NCI-H345 (cell line): Measurements from ENCODE around the gene MDM1.

Experiments used
- DNase-seq: peaks from one replicate; lab custom pipeline; 2025; lab: John Stamatoyannopoulos, UW

Gene MDM1

GRCh38 chr12:68272732-68273131 is 59.4 kb downstream of the MDM1 start:
- no peak for DNase-seq

DNA sequence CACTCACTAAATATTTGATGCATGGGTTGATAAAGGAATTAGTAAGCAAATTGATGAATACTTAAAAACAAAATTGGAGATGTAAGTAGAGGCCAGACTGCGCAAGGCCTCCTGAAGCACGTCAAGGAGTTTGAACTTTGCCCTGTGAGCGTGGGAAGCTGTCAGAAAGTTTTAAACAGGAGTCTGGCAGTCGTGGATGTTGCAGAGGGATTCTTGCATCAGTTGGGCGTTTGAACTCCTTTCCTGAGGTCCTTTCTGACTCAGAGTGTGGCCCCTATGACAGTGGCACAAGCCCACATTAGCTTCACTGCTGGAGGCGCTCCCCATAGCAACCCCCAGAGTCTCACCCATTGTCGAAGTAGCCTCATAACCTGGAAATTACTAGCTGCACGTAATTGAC is 60.8 kb downstream of the MDM1 start:
- no peak for DNase-seq

- no peak for DNase-seq
Observed at GRCh38 chr12:68270358-68270757, 61.8 kb downstream of the MDM1 start.

GRCh38 chr12:68269779-68270178 is 62.4 kb downstream of the MDM1 start:
- no peak for DNase-seq

- no peak for DNase-seq
Observed at GRCh38 chr12:68268967-68269366, 63.2 kb downstream of the MDM1 start.

DNA sequence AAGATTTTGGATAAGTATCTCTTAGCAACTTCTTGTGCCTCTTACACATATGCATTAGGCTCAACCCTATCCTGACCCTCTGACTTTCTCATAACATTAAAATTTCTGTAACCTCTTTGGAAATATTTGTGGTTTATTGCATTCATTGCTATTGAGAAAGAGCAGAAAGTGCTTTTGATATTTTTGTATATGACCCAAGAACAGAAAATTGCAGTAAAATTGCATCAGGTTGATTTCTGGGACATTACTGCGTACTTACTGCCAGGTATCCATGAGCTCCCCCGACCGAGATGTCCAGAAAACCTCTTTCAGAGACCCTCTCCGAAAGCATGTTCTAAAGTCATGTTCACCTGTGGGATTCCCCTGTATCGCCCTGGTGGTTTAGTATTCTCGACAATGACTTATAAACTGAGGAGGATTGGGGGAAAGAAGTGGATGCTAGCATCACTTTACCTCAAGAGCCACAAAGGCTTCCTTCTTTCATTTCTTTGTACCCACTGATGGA is 64.2 kb downstream of the MDM1 start:
- DNase-seq: no peak

DNA sequence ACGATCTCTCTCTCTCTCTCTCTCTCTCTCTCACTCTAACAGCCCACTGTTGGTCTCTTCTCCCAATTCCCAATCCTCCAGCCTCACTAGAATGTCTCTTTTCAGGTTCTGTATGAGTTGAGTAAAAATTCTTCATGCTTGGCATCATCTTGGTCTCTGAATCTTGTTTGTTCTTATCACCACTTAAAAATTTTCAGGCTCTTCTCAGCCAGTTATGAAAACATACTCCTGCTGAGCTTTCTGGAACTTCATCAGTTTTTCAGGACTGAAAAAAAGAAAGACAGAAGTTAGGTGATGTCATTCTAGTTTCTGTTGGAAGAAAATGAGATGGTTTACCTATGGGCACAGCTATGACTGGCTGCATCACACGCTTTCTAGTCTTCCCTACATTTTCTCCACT is 67.3 kb downstream of the MDM1 start:
- DNase-seq: no peak

DNA sequence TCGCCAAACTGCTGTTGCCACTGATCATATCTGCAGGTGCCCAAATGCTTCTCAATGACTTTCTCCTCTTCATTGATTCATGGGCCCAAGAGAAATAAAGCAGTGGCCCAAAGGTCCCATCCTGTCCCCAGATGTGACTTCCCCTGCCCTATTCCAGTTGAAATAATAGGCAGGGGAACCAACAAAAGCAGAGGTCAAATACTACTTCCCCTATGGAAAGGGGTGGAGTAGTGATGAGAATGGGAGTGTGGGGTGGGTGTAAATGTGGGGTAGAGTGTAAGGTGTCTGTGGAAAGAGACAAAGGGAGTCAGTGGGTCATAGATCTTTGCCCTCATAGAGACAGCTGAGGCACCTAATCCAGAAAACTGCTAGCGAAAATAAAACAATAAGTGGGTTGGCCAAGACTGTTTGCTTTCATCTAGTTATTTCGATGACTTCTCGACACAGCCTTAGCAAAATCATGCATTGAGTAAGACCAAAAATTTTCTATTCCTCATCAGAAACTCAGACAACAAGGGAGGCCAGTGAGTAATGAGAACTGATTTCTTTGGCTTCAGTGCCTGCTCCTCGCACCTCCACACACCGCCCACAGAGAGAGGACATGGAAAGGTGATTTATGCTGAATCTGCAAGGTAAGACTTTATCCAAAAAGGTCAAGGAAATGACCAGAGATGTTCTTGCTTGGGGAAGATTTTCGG is 67.9 kb downstream of the MDM1 start:
- no peak for DNase-seq

DNA sequence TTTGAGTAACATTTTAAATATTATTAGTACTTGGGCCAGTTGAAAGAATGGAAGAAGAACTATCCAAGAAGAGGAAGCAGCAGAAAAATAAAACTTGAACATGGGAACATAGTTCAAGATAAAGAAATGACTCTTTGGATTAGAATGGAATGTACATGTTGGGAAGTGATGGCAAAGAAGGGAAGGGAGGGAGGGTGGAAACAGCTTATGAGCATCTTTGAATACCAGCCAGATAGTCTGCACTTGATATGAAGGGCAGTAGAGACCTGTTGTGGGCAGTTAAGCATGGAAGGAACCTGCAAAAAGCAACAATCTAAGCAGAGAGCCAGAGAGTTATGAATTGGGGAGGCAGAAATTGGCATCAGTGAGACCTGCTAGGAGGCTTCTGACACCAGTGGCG is 68.8 kb downstream of the MDM1 start:
- no peak for DNase-seq

GRCh38 chr12:68261896-68262295 is 70.3 kb downstream of the MDM1 start:
- no peak for DNase-seq

DNA sequence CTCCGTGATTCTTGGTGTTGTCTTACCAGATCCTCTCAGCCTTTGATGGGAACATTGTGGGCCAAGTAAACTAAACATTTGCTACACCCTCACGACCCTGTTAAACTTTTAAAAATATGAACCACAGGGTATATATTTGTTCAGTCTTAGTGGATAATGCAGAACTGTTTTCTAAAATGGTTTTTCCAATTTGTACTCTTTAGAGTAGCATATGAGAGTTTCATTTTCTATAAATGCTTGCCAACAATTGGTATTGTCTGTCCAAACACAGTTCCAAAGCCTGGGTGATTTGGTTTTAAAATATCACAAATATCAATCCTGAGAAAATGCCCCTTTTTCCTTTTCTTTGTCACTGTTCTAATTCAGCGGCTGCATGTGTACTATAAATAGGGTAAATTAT is 72.0 kb downstream of the MDM1 start:
- no peak for DNase-seq

GRCh38 chr12:68259318-68259940 is 72.7 kb downstream of the MDM1 start:
- DNase-seq: no peak

- DNase-seq: no peak
Observed at GRCh38 chr12:68253504-68253903, 78.7 kb downstream of the MDM1 start, which contains the start of gene IL22. Gene IL22 (minus strand): TSS chr12:68253604. CDS start chr12:68253448, 156 bp downstream.

GRCh38 chr12:68252077-68252476 is 80.1 kb downstream of the MDM1 start:
- DNase-seq: no peak

DNA sequence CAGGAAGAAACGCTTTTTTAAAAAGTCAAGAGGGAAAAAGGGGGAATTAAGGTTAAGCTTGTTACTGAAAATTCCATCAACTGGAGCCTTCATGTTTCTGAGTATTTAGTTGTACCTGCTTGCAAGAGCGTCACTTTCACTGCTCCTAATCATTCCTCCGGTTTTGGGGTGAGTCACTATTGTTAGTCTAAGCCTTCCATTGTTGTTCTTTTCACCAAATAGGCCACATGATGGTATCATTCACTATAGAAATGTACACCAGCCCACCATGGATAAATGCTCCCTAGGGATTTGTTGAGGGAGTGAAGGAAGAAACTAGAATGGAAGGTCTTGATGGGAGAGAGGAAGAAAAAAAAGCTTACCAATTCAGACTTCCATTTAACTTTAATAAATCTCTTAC is 81.7 kb downstream of the MDM1 start:
- DNase-seq: no peak

DNA sequence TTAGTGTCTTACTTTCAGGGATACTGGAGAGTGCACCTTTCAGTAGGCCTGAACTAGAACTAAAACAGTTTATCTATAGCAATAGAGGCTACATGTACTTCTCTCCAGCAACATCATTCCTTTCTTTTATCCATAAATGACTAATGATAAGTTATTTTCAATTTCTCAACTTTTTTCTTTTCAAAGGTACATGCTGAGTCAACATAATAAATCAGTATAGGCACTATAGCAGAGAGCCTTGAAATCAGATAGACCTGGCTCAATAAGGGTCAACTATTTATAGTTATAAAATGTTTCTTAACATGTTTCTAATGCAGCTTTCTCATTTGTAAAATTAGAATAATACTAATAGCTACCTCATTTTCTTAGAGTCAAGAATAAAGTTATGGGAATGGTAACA is 84.4 kb downstream of the MDM1 start:
- no peak for DNase-seq

- no peak for DNase-seq
Observed at GRCh38 chr12:68246350-68246749, 85.8 kb downstream of the MDM1 start.

DNA sequence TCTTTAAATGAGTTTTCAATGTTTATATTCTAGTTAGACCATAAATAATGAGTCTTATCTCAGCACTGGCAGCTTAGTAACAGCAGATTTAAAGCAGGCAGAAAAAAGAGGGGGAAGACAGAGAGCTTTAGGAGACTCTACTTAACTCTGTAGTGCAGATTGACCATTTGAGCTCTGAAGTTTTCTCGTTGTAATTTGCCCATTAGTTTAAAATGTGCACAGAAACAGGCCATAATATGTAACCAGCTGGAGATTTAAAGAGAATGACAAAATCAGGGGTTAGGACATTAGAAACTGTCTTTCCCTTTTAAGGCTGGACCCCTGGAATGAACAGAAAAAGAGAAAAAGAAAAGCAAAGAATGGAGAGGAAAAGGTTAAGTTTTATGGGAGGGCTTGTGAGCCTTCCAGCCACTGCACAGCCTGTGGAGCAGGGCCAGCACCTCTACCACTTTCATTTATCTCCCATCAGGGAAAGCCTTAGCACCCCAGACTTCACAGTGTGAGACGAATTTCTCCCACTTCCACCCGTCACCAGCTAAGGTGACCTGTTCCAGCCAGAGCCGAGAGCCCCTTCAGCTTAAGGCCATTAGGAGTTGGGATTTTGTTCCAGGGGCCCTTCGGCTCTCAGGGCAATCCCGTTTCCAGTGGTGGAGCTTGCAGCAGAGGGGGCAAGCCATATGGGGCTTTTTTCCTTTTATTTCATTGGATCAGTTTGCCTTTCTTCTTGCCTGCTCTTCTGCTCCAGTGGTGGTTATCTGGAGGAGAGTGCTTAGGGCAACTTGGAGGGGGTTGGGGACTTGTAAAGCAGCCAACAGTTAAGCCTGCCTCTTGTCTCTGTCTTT is 86.8 kb downstream of the MDM1 start:
- DNase-seq: no peak
